ENCODE measurements around the gene TRIP4.
"Not testable (repeated sequence)": the region's sequence is repeated elsewhere in the genome, so short reads cannot be mapped to it uniquely, and the experiment has no call there.

The TRIP4 gene

GRCh38 chr15:64490598-64491259 lies 103.1 kb downstream of the TRIP4 start:
- DNase-seq, result peak in 1 of 3 experiments; percentile 11

GRCh38 chr15:64493641-64494040 lies 106.0 kb downstream of the TRIP4 start:
- no peak for DNase-seq

- not testable (repeated sequence) for DNase-seq
These were observed 108.3 kb downstream of the TRIP4 start for GRCh38 chr15:64495968-64496367.

GRCh38 chr15:64500695-64501395 lies 113.2 kb downstream of the TRIP4 start:
- DNase-seq, result no peak

- DNase-seq, result peak in 2 of 3 experiments; percentile 2 to 18
These were observed 113.7 kb downstream of the TRIP4 start for GRCh38 chr15:64501396-64501715.

GRCh38 chr15:64502151-64502550 lies 114.5 kb downstream of the TRIP4 start:
- no peak for DNase-seq

- DNase-seq, result no peak
These were observed 114.9 kb downstream of the TRIP4 start for GRCh38 chr15:64502551-64502950.

- peak; percentile 27 to 67 (median 39) for DNase-seq
These were observed 115.6 kb downstream of the TRIP4 start for GRCh38 chr15:64503197-64503596.

- no peak for DNase-seq
These were observed 116.0 kb downstream of the TRIP4 start for GRCh38 chr15:64503640-64504039.
